ENCODE measurements around the gene DRAXIN.

Gene DRAXIN

DNA sequence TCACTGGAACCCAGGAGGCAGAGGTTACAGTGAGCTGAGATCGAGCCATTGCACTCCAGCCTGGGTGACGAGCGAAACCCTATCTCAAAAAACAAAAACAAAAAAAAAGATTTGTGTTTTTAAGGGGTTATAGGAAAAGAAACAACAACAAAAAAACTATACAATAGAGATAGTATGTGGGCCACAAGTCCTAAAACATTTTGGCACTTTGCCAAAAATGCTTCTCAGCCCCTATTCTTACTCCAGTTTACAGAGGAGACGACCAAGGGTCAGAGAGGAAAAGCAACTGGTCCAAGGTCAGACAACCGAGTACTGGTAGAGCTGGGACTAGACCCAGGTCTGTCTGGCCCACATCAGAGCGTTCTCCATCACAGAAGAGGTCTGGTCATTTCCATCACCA lies 33.9 kb upstream of the DRAXIN start:
- DNase-seq: no peak

DNA sequence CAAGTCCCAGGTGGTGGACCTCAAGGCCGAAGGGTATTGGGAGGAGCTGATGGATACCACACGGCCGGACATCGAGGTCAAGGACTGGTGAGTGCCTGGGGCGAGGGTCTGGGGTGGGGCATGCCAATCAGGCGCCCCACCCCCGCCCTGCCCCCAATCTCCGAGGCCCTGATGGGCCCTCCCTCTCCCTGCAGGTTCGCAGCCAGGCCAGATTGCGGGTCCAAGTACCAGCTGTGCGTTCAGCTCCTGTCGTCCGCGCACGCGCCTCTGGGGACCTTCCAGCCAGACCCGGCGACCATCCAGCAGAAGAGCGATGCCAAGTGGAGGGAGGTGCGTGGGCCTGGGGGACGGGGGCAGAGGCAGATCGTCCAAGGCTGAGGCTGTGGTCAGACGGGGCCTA lies 33.0 kb upstream of the DRAXIN start:
- no peak for DNase-seq

DNA sequence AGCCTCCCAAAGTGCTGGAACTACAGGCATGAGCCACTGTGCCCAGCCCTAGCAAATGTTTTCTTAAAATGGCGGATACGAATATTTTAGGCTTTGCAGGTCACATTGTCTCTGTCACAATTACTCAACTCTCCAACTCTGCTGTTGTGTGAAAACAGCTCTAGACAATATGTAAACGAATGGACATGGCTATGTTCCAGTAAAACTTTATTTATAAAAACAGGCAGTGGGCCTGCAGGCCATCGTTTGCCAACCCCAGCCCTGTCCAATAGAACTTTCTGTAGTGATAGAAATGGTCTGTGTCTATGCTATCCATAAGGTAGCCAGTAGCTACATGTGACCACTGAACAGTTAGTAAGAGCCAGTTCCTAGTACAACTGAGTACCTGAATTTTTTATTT lies 31.8 kb upstream of the DRAXIN start:
- DNase-seq: no peak

DNA sequence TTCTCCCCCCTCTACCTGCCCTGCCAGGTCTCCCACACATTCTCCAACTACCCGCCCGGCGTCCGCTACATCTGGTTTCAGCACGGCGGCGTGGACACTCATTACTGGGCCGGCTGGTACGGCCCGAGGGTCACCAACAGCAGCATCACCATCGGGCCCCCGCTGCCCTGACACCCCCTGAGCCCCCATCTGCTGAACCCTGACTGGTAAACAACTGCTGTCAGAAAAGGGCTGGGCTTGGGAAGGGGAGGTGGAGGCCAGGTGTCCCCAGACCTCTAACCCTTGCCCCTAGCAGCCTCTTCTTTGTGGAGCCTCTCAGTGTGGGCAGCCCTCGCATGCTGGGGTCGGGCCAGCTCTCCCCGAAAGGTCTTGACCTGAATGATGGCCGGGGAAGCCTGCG lies 30.4 kb upstream of the DRAXIN start:
- DNase-seq: no peak

DNA sequence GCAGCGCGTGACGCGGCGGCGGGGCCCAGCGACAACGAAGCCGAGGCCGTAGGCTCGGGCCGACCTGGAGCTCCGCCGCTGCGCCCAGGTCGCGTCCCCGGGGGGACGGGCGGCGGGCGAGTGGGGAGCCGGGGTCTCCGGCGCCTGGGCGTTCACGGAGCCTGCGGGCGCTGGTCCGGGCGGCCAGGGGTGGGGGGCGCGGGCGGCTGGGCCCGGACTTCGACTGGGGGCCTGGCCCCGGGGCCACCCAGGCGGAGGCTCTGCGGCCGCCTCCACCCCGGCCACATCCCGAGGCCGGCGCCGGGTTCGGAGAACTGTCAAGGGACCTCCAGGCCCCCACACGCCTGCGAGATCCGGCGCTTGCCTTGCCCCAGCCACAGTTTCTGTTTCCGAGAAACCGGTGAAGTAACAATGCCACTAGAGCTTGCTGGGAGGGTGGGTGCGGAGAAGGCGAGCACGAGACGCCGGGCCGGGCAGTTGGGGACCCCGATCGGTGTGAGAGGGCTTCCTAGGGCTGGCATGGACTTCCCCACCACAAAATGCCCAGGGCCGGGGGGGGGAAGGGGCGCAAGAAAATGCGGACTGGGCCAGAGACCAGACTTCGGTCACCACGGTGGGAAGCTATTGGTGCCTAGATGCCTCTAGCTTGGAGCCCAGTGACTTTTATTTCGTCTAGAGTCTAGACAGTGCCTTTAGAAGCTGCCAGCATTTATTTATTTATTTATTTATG lies 27.0 kb upstream of the DRAXIN start:
- no peak for DNase-seq

DNA sequence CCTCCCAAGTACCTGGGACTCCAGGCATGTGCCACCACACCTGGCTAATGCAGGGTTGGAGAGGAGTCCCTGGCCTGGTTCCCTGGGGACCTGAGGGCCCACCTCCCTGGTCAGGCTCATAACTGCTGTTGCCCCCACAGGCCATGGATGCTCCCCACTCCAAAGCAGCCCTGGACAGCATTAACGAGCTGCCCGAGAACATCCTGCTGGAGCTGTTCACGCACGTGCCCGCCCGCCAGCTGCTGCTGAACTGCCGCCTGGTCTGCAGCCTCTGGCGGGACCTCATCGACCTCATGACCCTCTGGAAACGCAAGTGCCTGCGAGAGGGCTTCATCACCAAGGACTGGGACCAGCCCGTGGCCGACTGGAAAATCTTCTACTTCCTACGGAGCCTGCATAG lies 23.0 kb upstream of the DRAXIN start:
- DNase-seq: no peak

DNA sequence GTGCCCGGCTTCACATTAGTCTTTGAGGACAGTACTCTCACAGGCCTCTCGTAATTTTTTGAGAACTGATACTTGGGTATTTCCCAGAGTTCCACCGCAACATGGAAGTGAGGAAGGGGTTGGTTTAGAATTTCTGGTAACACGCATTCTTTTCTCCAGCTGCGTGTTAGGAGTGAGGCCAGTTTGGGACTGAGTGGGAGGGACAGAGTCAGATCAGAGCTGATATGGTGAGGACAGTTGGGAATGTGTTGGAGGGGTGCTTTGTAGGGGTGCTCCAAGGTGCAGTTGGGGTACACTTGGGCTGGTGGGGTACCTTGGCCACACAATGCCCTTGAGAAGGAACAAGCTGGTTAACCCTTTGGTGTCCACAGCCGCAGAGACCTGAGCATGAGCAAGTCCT lies 20.8 kb upstream of the DRAXIN start:
- no peak for DNase-seq

DNA sequence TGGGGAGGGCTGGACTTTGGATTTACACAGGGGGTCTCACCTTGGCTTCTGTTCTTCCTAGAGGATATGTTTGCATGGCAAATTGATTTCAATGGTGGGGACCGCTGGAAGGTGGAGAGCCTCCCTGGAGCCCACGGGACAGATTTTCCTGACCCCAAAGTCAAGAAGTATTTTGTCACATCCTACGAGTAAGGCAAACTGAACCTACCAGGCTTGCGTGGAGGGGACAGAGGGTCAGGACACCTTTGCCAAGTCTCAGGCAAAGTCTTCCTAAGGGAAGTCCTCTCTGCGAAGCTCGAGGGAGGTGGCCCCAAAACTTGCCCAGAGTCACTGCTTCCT lies 20.3 kb upstream of the DRAXIN start:
- no peak for DNase-seq

DNA sequence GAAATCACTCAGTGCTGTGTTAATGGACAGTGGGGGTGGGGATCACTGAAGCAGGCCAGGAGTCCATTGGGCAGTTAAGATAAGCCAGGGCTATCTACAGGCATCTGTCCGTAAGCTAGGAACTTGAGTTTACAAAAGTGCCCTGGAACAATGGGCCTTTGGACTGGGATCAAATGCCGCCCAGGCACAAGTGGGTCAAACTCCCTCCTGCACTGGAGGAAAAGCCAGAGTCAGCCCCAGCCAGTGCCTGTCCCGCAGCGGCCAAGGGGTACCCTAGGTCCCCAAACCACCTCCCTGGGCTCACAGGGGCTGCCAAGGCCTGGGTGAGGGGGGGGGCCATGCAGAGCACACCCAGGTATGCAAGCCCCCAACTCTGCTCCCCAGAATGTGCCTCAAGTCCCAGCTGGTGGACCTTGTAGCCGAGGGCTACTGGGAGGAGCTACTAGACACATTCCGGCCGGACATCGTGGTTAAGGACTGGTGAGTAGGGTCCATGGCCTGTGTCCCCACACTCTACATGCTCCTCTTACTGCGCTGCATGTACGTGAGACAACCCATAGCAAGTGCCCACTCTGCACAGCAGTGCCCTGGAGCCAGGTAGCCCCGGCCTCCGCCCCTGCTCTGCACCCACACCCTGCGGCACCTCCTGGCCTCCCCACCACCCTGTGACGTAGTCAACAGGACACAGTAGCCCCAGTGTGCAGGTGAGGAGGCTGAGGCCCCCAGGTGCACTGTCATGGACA lies 19.8 kb upstream of the DRAXIN start:
- DNase-seq: no peak

DNA sequence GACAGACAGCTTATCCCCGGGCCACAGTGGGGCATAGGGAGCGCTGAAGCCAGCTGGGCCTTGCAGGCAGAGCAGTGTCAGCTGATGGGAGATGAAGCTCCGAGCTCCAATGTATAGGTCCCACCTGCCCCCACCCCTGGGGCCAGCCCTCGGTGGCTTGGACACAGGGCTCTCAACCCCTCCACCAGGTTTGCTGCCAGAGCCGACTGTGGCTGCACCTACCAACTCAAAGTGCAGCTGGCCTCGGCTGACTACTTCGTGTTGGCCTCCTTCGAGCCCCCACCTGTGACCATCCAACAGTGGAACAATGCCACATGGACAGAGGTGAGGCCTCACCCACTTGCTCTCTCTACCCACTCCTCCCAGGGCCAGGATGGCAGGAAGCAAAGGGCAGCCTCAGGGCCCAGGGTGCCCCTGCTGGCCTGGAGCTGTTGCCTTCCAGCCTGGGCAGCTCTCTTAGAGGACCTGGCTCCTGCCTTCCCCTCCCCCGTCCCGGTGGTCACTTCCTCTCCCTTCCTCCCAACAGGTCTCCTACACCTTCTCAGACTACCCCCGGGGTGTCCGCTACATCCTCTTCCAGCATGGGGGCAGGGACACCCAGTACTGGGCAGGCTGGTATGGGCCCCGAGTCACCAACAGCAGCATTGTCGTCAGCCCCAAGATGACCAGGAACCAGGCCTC lies 18.3 kb upstream of the DRAXIN start:
- DNase-seq: no peak

DNA sequence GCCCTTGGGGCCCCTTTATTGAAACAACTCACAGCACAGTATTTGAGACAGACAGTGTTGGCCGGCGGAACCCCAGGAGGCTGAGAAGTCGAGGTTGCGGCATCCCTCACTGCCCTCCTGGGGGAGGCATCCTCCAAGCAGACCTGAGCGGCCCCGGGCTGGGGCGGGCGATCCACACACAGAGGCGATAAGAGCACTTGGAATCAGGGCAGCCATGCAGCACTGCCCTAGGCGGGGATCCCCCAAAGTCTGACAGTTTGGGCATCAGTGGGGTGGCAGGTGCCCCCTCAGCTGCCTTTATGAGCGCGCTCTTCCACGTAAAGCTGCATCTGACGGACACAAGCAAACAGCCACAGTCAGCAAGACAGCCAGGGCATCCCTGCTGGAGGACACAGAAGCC lies 17.0 kb upstream of the DRAXIN start:
- DNase-seq: no peak

DNA sequence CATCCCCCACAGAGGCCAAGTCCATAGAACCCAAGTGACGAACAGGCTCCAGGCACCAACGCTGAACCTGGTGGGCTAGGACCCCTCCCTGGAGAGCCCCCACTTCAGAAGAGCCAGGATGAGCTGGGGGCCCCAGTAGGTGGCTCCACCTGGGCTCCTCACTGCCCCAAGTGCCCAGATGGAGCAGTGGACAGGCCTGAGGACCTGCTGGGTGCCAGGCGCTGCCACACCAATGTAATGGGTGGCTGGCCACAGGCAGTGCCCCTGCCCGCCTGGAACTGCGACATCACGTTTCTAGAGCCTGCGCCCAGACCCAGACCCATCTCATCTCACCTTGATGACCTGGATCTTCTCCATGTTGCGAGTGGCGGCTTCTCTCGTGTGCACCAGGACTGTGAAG lies 16.2 kb upstream of the DRAXIN start:
- no peak for DNase-seq

DNA sequence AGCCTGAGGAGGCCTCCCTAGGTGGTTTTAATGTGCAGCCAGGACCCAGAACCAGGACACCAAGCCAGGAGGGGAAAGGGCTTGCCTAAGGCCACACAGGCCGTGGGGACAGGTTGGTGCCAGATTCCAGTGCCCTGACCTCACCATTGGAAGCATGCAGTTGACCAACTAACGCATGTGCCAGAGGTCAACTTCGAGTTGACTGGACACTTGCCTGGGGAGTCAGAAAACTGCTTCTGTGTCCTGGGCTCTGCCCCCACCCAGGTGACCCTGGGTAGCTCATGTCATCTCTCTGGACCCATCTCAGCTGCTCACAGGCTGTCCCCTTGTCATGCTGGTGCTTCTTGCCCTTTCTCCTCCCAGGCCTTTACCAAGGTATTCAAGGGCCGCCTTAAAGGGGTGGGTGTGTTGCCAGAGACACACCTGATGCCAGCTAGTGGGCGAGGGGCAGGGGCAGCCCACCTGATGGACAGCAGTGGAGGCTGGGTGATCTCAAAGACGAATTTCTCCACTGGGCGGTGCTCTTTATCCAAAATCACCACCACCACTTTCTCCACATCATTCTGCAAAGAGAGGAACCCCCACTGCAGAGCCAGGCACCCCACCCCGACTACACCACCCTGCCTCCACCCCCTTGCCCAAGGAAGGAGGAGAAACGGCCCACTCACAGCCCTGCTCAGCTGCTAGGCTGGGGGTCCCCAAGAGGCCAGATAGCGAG lies 15.0 kb upstream of the DRAXIN start:
- no peak for DNase-seq

DNA sequence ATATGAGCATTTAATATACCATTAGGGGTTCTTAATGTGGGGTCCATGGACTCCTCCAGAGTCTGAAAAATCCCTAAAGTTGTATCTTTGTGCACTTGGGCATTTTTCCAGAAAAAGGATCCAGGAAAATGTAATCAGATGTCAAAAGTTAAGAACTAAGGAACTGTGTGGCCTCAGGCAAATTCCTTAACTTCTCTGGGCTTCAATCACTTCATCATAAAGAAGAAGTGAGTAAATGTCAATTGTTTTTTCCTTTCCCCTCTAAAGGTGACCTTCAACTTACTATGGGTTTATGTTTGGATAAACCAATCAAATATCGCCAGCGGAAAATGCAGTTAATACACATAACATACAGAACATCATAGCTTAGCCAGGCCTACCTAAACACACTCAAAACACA lies 13.1 kb upstream of the DRAXIN start:
- DNase-seq: no peak

DNA sequence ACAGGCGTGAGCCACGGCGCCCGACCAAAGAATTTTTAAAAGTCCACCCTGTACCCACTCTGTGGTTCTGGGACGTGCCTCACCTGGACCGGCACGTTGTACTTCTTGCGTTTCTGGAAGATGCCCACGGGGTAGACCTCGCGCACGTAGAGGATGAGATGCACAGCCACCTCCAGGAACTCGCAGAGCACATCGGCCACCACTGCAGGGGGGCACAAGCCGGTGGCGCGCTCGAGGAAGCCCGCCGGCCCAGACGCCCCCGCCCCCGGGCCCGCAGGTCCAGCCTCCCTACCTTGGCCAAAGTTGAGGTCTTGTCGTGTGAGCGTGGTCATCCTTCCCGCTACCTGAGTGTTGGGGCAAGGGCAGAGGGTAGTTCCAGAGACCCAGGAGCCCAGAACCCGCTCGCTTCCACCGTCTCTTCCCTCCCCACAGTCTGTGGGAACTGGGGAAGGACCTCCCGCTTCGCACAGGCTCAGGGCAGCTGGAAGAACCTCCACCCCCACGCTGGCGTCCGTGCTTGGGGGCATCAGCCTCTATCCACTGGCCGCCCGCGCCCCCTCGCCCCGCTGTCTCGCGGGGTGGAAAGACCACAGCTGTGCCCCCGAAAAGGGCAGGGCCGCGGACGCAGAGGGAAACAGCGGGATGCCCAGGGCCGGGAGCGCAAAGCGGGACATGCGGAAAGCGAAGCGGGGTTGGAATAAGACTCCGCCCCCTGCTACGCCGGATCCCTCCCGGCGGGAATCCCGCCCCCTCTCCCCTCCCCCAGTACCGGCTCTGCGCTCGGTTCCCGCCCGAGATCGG lies 11.0 kb upstream of the DRAXIN start:
- peak; percentile 23 for DNase-seq

DNA sequence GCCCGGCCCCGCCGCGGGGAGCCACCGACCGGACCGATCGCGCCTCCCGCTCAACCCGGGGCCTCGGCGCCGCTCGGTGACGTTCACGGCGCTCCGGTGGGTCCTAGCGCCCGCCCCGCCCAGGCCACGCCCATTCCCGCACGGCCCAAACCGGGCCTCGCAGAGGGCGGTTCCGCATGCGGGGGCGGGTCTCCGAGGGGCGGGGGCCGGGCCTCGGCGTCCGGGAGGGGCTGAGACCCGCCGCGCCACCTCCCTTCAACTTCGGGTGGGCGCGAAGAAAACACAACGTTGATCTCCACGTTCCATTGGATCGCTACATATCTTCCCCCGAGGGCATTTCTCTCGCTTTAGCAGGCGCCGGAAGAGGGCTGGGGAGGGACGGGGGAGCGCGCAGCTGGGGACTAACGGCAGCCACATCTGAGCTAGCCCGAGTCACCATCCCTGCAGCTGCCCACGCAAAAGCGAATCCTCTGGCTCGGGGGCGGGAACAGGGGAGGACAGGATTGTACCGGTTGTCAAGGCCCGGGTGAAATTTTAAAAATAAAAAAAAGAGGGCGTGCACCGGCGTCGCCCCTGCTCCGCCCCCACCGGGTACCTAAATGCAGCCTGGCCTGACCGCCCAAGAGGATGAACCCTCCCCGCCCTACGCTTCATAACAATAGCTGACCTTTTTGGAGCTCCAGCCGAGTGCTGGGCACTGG lies 10.3 kb upstream of the DRAXIN start, which contains the start of gene MAD2L2:
Gene MAD2L2, minus strand, starts transcription at position 78 of the 701 bp plus-strand sequence. CDS start 547 bp downstream, outside the sequence.
- peak; percentile 45 for DNase-seq

DNA sequence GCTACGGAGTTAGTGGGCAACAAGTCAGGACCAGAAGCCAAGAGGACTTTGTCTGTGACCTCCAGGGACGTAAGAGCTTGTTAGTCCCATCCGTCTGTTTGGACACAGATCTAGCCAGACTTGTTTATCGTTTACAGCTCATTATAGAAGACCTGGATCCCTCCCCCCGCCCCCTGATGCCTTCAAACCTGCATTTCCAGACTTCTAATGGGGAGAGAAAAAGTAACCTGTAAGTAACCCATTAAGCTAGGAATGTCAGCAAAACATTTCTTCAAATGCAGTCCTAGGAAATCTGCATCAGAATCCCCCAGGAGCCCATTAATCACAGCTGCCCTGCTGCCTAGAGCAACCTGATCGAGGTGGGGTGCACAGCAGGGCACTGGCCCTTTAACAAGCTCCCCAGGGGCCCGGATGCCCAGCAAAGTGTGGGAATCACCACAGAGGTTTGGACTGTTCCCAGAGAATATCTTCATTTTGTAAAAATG lies 9.2 kb upstream of the DRAXIN start:
- DNase-seq: no peak

DNA sequence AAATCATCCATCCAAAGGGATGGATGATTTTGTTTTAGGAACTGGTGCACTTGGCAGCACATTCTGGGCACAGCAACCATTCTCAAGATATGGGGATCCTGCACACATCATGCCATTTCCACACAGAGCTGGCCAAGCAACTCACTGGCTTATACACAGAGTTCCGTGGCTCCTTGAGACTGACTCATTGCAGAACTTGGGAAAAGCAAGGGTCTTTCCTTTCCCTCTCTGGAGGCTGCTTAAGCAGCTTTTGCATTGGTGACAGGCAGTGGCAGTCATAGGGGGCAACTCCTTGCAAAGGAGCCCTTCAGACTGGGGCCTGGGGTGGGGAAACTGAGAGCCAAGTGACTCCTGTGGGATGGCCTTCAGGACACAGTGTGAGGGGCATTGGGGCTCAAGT lies 8.7 kb upstream of the DRAXIN start:
- DNase-seq: no peak

DNA sequence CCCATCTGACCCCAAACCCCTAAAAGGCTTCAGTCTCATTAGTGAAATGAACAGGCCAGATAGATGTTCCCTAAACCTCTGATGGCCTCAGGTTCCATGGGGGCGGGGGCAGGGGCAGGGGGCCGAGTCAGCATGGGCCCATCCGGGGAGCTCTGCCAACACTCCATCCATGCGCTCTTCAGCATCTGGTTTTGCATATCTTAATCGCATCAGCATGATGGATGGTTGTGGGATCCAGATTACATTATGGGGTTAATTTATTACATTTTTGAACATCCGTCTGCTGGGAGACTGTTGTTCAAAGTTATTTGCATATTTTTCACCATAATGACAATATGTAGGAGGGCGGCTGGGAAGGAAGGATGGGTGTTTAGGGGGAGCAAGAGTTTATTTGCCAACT lies 7.4 kb upstream of the DRAXIN start:
- DNase-seq: no peak

DNA sequence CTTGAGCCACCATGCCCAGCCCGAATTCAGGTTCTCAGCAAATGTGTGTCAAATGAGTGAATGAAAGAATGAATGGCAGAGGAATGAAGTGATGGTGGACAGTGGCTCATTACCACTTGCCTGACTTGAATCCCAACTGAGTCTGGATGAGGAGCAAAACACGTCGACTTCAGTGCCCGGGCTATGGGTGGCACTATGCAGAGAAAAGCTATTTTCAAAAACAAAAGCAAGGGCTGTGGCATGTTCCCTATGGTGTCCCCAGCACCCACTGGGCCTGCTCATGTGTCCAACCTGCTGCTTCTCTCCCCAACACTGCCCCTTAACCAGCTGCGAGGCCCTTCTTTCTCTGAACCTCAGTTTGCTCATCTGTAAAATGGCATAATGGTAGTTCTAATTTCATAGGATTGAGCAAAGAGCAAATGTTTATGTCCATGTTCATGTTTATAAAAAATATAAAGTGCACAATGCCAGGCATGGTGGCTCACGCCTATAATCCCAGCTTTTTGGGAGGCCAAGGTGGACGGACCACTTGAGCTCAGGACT lies 6.2 kb upstream of the DRAXIN start:
- DNase-seq: no peak

DNA sequence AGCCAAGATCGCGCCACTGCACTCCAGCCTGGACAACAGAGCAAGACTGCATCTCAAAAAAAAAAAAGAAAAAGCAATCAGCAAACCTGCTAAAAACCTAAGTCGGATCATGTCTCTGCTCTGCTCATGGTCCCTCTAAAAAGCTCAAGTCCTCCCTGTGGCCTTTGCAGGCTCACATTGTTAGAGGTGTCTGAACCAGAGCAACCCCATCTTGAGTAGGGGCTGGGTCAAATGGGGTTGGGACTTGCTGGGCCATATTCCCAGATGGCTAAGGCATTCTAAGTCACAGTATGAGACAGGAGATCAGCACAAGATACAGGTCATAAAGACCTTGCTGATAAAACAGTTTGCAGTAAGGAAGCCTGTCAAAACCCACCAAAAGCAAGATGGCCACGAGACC lies 3.0 kb upstream of the DRAXIN start:
- no peak for DNase-seq

Measured in kidney glomerular epithelial cell (primary cell).